ENCODE measurements around the gene ZNF423.

Gene ZNF423

DNA sequence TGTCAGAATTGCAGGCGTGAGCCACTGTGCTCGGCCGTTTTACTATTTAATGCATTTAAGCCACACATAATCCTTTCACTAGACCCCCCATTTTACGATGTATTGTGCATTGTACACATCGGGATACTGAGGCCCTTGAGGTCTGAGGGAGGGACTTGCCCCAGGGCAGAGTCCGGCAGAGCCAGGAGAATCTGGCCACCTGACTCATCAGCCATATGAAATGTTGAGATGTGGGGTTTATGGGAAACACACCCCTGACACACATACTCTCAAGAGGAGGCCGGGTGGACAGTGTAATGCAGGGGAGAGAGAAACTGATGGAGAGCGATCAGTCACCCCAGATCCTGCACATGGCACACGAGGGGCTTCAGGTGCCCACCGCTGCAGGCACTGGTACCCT is 196.6 kb downstream of the ZNF423 start:
- DNase-seq = no peak

DNA sequence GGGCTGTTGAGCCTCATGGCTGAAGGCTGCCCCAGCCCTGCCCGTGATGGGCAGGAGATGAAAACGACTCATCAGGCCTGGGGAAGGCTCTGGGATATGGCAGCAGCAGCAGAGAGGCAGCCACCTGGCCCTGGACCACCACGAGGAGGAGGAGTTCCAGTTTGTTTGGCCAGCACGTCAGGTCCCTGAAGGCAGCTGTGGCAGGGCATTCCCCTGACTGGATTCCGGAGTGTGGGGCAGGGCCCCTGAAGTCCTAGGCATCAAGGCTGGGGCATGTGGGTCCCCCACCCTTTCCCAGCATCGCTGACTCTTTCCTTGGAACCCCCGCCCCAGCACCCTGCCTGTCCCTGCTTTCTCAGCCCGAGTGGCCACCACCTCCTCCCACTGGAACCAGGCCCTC is 197.4 kb downstream of the ZNF423 start:
- no peak for DNase-seq

DNA sequence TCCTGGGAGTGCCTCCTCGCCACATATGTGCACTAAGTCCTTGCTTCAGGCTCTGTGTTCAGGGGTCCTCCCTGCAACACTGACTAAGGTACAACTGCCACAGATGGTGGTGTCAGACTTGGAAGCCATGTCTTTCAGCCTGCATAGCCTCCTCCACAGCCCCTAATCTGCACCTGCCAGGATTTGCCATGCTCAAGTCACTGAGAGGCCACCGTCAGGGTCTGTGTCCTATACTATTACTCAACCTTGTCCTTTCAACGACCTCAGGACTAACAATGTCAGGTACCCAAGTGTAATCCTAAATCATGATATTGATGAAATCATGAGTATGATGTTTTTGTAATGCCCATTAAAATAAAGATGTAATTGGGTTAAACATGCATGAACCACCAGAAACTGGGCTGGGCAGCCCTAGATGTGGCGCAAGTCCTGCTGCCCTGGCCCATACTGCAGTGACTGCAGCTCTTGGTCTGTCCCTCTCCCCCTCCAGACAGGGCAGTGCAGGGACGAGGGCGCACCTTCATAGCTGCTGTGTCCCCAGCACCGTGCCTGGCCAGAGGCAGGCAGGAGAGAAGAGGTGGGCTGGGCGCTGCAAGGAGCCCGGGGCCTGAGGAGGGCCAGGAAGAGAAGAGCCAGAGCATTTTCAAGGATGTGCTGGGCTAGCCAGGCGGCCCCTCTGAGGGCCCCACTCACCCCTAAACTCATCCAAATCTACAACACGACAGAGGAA is 198.0 kb downstream of the ZNF423 start:
- no peak for DNase-seq

DNA sequence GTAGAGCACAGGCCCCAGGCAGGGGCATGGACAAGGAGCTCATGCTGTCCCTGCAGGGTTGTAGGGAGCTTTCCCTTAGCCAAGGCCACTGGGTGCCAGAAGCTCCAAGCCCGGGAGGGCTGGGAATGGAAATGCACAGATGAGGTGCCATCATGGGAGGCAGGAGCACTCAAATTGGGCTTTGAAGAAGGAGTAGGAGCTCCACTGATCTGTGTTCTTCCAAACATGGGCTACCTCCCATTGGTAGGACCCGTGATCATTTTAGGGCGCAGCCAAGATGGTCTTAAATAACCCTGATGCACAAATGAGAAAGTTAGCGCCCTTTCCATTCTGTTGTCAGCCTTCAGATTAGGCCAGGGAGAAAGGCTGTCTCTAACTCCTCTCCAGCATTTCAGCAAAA is 201.5 kb downstream of the ZNF423 start:
- no peak for DNase-seq

DNA sequence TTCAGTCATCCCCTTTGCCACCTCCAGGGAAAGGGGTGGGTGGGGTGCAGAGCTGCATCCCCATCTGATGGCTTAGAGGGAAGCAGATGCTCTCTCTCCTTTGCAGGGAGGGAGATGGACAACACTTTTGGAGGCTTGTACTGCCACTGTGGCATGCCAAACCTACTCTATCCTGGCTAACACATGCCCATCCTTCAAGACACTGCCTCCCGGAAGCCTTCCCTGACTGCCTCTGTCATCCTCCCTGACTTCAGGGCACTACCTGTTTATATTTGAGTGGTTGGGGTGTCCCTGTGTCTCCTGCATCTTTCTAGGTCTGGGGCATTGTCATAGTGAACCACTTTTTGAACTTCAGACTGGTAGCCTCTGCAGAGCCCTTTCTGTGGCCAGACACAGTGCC is 202.3 kb downstream of the ZNF423 start:
- no peak for DNase-seq

DNA sequence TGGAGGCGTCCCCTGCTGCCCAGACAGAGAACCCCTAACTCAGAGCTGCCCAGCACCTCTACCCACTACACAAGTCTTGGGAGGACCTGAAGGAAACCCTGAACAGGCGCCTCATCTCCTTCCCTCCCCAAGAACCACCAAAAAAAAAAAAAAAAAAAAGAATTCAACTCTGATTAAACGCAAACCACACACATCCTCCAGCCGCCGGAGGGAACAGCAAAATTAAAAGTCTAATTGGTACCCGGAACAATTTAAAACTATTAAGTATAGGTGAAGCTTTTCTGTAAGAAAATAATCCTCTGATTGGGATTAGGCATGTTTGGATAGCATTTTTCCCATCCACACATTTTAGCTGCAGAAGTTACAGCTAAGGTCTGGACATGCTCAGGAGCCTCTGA is 202.7 kb downstream of the ZNF423 start:
- DNase-seq = no peak

DNA sequence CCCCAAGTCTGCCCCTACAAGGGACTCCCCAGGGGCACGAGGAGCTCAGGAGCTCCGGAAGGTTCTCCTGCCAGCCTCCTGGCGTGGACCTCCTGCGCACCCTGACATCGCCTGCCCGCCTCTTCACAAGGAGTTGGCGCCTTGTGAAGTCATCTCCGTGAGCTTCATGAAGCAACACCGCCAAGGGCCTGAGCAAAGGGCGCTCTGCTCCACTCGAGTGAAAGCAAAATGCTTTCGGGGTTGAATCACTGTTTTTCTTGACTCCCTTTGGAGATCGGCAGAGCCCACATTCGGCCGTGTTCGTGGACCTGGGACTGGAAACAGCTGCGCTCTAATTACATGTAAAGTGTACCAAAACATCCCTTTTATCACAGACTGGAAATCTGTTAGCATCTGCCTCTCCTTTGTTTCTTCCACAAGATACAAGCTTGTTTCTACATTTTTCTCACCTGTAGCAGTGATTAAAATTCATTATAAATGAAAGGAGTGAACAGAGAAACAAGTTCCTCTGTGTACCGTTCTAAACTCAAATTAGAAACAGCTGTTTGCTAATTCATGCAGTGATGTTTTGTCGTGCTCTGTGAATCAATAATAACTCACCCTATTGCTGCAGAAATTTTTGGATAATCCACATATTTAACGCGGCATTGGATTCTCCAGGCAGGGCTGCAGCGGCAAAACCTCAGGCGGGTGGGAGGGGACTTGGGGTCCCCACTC is 203.3 kb downstream of the ZNF423 start:
- DNase-seq = no peak

DNA sequence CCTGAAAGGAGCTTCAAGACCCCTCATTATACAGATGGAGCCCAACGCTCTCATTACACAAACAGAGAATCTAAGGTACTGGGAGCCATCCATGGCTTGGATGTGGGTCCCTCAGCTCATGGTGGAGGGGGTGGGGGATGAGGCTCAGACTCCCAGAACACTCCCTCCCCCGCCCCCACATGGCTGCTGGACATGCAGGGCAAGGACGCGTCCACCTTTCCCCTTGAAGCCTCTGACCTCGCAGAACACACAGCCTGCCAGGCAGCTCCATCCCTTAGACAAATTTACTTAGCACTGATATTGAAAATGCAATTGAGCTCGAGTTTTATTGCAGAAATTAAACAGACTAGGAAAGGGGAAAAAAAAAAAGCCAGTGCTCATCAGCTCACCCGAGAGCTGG is 203.9 kb downstream of the ZNF423 start:
- DNase-seq = no peak

DNA sequence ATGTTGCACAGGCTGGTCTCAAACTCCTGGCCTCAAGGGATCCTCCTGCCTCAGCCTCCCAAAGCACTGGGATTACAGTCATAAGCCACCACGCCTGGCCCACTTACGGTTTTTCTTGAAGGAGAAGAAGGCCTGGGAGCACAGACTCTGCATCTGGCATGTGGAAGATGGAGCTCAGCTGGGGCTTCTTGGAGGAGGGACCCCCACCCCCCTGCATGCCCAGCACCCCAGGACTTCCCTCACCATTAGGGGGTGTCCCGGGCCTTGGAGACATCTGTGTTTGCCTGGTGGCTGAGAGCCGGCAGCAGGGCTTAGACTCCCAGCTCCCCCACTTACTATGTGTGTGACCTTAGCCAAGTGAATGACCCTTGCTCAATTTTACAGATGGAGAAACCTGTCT is 204.7 kb downstream of the ZNF423 start:
- DNase-seq = no peak

DNA sequence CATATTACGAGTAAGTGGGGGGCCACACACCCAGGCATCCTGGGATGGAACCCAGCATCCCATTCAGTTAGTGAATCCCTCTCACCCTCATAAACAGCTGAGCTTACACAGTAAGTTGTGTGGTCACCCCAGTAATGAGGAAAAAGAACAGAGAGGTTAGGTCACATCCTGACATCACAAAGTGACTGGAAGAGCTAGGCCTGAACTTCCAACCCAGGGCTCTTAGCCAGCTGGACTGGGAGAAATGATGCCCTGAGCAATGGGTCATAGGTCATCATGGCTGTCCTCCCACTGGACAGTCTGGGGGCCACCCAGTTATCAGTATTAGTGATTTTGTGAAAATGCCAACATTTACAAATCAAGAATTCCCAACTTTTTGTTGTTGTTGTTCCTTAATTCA is 205.3 kb downstream of the ZNF423 start:
- DNase-seq = no peak

DNA sequence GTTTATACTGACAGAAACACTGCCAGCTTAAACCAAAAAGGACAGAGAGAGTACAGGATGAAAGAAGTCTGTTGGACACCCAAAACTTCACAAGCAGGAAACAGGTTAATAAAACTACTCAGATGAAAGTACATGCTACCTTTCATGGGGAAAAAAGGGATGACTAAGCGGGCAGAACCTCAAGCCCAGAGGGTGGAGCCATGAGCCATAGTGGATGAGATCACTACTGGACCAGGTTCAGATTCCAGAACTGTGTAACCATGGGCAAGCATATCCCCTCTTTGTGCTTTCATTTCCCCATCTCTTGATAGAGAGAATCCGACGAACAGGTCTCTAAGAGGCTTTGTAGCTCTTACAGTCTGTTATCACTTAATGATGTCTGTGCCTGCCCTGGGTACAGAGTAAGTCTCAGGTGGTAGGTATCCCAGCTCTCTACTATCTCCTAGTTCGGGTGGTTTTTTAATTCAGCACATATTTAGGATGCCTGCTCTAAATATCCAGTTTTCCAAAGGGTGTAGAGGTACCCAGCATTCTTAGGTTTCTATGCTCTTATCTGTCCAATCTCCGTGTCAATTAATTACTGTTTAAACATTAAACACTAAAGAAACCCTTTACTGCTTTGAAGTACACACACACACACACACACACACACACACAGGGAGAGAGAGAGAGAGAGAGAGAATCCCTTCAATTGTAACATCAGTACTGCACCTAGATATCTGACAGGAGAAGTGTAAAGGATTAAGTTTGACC is 206.7 kb downstream of the ZNF423 start:
- DNase-seq = no peak

DNA sequence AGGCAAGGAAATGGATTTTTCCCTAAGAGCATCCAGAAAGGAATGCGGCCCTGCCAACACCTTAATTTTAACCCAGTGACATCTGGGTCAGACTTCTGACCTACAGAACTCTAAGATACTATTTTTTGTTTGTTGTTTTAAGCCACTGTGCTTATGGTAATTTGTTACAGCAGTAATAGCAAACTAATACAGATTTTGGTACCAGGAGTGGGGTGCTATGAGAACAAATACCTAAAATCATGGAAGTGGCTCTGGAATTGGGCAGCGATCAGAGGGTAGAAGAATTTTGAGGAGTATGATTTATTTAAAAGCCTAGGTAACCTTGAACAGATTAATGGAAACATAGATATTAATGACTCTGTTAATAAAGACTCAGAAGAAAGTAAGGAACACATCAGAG is 208.2 kb downstream of the ZNF423 start:
- DNase-seq = no peak

DNA sequence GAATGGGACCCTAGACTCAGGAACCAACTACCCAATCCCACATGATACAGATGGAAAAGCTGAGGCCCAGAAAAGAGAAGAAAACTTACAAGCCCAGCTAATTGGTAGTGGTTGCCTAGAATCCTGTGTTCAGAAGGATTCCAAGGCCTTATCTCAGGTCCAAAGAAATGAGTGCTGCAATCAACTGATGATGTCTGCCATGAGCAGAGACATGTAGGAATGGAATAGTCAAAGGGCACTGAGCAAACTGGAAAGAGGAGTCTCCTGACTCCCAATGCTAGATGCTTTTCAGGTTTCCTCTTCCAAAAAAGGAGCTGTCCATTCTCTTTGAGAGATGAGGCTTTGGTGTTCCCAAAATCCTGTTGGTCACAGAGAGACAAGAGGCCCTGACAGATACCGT is 210.6 kb downstream of the ZNF423 start:
- no peak for DNase-seq

DNA sequence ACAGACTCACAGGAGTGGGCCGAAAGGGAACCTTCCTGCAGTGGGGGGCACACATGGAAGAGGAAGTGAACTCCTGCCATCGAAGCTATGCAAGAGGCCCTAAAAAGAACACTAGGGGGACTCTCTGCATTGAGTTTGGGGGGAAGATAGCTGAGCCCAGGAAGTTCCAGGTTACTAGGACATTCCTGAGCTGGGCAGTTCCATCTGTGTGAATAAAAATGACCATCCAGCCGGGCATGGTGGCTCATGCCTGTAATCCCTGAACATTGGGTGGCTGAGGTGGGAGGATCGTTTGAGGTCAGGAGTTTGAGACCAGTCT is 211.8 kb downstream of the ZNF423 start:
- DNase-seq = no peak

DNA sequence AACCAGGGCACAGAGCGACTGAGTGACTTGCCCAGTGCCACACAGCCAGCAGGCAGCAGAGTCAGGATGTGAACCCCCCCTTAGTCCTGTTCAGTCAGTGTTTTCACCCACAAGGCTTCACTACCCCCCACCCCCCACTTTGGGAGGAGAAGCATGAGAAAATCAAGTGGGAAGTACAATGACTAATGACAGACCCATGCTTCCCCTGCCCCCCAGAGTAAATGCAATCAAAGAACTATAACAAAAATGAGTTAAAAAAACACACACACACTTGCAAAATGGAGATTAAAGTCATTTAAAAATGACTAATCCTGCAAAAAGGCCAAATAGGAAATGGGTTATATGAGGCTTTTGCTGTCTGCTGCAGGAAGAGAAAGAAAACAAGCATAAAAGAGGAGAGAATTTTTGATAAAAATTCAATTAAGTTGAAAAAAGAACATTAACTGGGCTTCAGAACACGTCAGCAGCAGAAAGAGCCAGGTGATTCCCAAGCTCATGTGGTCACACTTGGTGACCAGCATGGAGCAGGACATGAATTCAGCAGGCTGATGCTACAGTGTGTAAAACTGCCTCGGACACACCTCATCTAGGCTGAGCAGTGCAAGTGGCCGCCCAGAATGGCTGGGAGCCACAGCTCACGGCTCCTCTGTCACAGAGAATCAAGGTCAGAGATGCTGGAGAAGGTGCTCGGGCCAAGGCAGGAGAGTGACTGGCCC is 212.3 kb downstream of the ZNF423 start:
- no peak for DNase-seq

DNA sequence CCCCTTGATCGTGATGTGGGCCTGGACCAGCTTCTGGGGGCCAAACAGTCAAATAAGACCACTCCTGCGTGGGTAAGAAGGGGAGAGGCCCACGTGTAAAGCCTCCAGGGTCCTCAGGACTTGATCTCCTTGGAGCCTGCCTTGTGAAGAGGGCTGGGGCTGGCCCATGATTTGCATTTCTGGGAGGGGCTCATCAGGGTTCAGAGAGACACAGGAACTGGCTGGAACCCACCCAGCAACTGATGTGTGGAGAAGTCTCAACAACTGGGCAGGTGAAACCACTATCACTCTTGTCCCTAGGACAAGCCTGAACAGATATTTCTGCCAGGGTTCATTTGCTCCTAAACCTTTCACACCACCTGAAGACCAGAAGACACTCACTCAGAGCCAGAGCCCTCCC is 214.7 kb downstream of the ZNF423 start:
- no peak for DNase-seq

DNA sequence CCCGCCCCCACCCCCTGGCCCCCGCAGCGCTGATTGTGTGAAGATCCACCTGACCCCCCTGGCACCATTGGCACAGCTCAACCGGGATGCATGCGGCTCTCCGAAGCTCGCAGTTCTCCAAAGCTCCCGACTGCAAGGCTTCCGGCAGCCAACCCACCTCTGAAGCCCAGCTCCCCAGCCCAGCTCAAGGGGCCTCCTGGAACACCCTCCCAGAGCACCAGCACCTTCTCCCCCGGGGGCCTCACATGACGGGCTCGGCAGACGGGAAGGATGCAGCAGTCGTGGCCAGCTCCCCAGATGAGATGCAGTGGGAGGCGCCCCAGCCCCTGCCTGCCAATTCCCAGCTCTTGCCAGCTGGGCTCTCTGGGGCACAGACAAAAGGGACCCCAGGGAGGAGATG is 215.3 kb downstream of the ZNF423 start:
- no peak for DNase-seq

DNA sequence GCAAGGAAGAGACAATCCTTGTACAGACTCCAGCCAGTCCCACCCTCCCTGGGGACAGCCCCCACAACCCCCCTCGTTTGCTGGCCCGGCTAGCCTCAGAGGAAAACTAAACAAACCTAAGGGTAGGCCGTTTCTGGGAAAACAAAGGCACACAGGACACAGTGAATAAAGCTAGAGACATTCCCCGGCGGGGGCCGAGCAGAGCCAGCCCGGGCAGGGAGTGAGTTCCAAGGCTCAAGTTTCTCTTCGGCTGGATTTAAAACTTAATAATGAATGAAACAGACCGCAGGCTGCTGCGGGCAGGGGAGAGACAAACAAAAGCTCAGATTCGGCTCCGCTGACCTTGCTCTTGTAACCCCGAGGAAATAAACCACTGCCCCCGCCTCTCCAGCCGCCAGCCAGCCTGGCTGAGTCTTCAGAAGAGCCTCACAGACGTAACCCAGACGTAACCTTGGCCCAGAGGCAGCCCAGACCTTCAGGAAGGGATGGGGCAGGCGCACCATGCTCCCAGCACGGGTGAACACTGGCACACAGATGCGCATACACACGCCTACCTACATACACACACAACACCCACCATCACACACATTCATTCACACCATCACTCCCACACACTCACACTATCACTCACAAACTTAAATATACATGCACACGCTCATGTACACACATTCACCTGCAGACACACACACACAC is 216.0 kb downstream of the ZNF423 start:
- no peak for DNase-seq

DNA sequence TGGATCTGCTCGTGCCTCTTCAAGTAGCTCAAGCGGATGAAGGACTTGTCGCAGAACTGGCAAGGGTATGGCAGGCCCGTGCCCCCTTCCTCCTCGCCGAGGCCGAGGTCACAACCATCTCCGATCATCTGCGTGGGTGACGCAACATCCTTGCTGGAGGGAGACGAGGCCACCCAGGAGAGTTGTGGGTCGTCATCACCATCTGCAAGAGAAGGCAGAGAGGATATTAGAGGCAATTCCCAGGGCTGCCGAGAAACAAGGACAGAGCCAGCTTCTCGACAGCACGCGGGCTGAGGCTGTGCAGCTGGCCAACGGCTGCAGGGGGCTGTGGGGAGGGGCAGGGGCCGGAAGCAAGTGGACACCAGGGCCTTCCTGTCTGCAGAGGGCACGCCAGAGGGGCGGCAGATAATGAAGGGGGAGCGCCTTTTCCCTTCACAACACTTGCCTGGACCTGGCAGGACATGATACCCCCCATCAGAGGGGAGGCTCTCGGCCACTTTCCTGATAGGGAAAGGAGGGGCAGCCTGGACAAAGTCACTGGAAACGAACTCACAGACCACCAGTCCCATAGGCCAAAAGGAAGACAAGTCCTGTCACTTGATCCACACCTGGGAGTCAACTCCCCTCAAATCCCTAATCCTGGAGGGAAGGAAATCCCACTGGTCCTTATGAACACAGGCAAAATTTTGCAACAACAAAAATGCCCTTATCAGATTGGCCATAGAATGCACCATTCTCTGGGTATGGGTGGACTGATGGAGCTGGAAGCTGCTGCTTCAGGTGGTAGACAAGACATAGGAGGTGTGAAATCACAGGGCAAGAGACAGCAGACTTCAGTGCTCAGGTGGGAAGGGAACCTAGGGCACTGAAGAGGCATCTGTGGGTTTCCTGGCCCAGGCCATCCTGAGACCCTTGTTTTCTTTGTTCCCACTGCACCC is 217.0 kb downstream of the ZNF423 start:
- DNase-seq = no peak

DNA sequence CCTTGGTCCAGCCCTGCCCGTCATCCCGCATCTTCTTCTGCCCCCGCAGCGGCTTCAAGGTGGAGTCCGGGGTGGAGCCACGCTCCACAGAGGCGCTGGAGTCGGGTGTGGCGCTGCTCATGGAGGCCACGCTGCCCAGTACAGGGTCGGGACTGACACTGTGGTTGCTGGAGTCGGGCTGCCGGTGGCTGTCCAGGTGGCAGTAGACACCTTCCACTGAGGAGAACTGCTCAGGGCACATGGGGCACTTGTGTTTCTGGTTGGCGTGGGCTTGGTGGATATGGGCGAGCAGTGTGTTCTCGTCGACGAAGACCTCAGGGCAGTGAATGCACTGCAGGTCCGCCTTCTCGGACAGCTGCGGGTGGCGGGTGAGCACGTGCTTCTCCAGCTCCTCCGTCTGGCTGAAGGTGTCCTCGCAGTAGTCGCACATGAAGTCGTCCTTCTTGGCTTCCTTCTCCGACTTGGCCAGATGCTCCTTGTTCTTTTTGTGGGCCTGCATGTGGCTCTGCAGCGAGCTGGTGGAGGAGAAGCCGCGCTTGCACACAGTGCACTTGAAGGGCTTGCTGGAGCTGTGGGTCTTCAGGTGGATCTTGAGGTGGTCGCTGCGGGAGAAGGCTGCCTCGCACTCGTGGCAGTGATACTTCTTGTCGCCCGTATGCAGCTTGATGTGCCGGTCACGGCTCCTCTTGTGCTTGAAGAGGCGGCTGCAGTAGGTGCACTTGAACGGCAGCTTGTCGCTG is 217.8 kb downstream of the ZNF423 start:
- no peak for DNase-seq

DNA sequence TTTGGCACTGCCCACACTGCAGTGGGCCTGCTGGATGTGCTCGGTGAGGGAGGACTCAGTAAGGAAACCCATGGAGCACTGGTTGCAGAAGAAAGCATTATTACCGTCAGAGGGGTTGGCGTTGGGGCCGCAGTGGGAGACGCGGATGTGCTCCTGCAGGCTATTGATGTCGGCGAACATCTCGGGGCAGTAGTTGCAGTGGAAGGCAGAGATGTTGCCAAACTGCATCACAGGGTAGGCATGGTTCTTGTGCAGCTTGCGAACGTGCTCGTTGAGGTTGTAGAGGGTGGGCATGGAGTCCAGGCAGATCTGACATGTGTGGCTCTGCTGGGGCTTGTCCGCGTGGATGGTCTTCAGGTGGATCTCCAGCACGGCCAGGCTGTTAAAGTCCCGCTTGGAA is 218.4 kb downstream of the ZNF423 start:
- DNase-seq = no peak
